ENCODE measurements around the gene PTGIR. TPM values are rescaled to one million over a fixed set of nuclear protein-coding genes. Genes with fewer than 3 reads are reported as not detected.
A peak's percentile ranks its signal among the peaks of the same experiment; 100 is the strongest.

PTGIR gene
- total RNA-seq, 4 donors from 2014 or later, result 0.51 to 3.6 (median 2.1) TPM

GRCh38 chr19:46634656-46635218 is 9.8 kb upstream of the PTGIR start:
- 7% methylated on average over 23 of the region's 23 CpGs for WGBS, 2 donors
- DNase-seq (ENCODE audit: low spot score in 2 of 2), result no peak
- TF ChIP-seq, protein P1, sequence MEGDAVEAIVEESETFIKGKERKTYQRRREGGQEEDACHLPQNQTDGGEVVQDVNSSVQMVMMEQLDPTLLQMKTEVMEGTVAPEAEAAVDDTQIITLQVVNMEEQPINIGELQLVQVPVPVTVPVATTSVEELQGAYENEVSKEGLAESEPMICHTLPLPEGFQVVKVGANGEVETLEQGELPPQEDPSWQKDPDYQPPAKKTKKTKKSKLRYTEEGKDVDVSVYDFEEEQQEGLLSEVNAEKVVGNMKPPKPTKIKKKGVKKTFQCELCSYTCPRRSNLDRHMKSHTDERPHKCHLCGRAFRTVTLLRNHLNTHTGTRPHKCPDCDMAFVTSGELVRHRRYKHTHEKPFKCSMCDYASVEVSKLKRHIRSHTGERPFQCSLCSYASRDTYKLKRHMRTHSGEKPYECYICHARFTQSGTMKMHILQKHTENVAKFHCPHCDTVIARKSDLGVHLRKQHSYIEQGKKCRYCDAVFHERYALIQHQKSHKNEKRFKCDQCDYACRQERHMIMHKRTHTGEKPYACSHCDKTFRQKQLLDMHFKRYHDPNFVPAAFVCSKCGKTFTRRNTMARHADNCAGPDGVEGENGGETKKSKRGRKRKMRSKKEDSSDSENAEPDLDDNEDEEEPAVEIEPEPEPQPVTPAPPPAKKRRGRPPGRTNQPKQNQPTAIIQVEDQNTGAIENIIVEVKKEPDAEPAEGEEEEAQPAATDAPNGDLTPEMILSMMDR (IDR thresholded peaks at IDR 0.05), result no peak
- intact Hi-C loops (cut with DNase I; ENCODE audit: low total_unique reads), result no loop called here
- no peak overlapping the region for H3K4me3 ChIP-seq (ENCODE audit: low read depth, poor library complexity, severe bottlenecking)

DNA sequence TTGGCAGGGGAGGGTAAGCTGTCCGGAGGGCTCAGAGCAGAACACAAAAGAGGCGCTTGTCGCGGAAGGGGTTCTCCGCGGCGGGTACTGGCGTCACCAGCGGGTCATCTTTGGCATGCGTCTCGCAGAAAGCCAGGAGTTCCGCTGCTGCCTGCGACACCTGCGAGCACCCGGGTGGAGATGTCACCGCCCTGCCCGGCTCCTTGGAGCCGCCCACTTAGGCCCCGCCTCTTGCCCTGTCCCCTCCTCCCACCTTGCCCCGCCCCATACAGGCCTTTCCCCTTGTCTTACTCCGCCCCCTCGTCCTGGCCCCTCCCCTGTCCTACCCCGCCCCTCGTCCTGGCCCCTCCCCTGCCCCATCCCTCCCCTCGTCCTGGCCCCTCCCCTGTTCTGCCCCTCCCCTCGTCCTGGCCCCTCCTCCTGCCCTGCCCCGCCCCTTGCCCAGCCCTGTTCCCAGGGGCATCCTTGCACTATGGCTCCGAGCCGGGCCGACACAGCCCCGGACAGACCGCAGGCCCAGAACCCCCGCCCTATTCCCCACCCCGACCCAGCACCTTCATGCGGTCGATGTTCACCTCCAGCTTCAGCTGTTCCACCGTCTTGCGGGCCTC is 9.3 kb upstream of the PTGIR start:
- WGBS, 2 donors, result 1 to 9% methylated on average over 27 to 34 of the region's 38 CpGs
- no peak overlapping the region for H3K4me3 ChIP-seq (ENCODE audit: low read depth, poor library complexity, severe bottlenecking)
- intact Hi-C loops (cut with DNase I; ENCODE audit: low total_unique reads), result no loop called here
- DNase-seq (ENCODE audit: low spot score in 2 of 2), result peak; percentile 88 to 97
- no peak for TF ChIP-seq POLR2A (IDR thresholded peaks at IDR 0.05)
- TF ChIP-seq, protein P1 (IDR thresholded peaks at IDR 0.05), result no peak

DNA sequence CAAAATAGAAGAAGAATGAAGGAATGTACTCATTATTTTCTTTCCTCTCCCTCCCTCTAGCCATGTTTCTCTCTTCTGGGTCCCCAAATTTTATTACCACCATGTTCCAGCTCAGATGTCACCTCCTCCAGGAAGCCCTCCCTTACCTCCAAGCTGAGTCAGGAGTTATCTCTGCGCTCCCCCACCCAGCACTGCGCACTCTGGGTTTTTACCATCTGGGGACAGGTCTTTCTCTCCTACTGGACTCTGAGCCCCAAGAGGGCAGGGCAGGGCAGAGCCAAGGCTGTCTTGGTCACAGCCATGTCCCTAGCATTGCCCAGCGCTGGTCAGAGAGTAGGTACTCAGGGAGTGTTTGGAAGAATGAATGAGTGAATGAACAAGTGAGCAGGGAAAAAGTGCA is 8.2 kb upstream of the PTGIR start:
- no peak for DNase-seq (ENCODE audit: low spot score in 2 of 2)
- no peak overlapping the region for H3K4me3 ChIP-seq (ENCODE audit: low read depth, poor library complexity, severe bottlenecking)
- TF ChIP-seq POLR2A (IDR thresholded peaks at IDR 0.05), result no peak
- TF ChIP-seq, protein P1 (IDR thresholded peaks at IDR 0.05), result no peak
- intact Hi-C loops (cut with DNase I; ENCODE audit: low total_unique reads), result no loop called here
- WGBS, 2 donors, result 86 to 94% methylated on average over 3 of the region's 3 CpGs

- intact Hi-C loops (cut with DNase I; ENCODE audit: low total_unique reads), result no loop called here
- TF ChIP-seq, protein P1 (IDR thresholded peaks at IDR 0.05), result no peak
- no peak for TF ChIP-seq POLR2A (IDR thresholded peaks at IDR 0.05)
- WGBS, 2 donors, result 32 to 36% methylated on average over 6 of the region's 6 CpGs
- DNase-seq (ENCODE audit: low spot score in 2 of 2), result peak in 1 of 2 donors; percentile 92
- H3K4me3 ChIP-seq (ENCODE audit: low read depth, poor library complexity, severe bottlenecking), result no peak overlapping the region
Observed at GRCh38 chr19:46631481-46631880, 6.6 kb upstream of the PTGIR start.

GRCh38 chr19:46630586-46631205 is 5.8 kb upstream of the PTGIR start:
- DNase-seq (ENCODE audit: low spot score in 2 of 2), result no peak
- no peak overlapping the region for H3K4me3 ChIP-seq (ENCODE audit: low read depth, poor library complexity, severe bottlenecking)
- TF ChIP-seq POLR2A (IDR thresholded peaks at IDR 0.05), result no peak
- TF ChIP-seq, protein P1 (IDR thresholded peaks at IDR 0.05), result no peak
- intact Hi-C loops (cut with DNase I; ENCODE audit: low total_unique reads), result no loop called here
- WGBS, 2 donors, result 70 to 71% methylated on average over 12 to 14 of the region's 14 CpGs

All from lower leg skin (tissue), 4 donors.